ENCODE results near the gene MSL1.

DNA sequence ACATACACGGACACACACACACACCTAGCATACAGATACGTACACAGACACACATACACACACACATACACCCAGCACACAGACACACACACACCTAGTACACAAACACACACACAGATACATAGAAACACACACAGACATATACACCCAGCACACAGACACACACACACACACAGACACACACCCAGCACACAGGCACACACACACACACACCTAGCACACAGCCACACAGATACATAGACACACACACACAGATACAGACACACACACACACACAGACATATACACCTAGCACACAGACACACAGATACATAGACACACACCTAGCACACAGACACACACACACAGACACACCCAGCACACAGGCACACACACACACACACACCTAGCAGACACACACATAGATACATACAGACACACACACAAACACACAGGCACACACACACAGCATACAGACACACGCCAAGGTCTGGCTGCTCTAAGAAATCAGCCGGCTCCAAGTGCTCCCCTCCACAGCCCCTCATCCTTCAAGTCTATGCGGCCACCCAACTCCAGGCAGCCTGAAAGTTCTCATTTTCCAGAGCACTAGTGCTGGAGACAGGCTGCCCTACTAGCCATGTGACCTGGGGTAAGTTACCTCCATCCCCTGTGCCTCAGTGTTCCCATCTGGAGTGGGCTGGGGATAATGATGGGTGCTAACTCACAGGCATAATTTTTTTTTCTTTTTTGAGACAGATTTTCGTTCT is 34.5 kb upstream of the MSL1 start:
- TF ChIP-seq L3MBTL2 (conservative IDR thresholded peaks at IDR 0.05) (no peak), FOXK2 (IDR thresholded peaks at IDR 0.05) (no peak), CTBP1 (IDR thresholded peaks at IDR 0.05; ENCODE audit: borderline replicate concordance) (no peak), ELF4 (IDR thresholded peaks at IDR 0.05) (no peak), HDGF (IDR thresholded peaks at IDR 0.05; ENCODE audit: borderline replicate concordance) (no peak), FOXA1 (IDR thresholded peaks at IDR 0.05) (no peak), SUZ12 (IDR thresholded peaks at IDR 0.05) (no peak), TARDBP (IDR thresholded peaks at IDR 0.05) (0 out of 2 replicates have a peak, but pooled peaks have one; percentile 36)

Measured in HEK293T (cell line).